ENCODE results near the gene HM13.

DNA sequence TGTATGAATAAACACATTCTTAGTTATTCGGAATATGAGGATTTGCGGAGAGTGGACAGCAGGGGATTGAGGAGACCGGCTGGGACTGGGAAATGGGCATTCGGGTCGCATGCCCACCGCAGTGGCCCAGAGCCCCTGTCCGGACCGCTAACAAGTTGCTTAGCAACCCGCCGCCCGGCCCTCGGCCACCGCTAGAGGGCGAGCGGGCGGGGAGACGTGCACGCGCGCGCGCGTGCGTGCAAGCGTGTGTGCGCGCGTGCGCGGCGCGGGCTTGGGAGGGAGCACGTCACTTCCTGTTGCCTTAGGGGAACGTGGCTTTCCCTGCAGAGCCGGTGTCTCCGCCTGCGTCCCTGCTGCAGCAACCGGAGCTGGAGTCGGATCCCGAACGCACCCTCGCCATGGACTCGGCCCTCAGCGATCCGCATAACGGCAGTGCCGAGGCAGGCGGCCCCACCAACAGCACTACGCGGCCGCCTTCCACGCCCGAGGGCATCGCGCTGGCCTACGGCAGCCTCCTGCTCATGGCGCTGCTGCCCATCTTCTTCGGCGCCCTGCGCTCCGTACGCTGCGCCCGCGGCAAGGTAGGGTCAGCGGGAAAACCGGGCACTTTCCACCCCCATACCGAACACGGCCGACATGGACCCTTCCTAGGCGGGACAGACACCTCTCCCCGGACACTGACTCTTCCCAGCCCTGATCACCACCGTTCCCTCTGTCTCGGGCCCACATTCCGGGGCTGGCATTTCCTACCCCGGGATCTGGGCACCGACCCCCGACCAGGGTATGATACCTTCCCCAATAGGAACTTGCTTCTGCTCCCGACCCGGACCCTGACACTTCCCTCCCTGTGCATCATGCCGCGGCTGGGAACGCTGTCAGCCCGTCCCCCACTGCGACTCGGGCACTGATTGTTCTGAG, at the start of gene HM13:
- peak in 1 of 4 donors; percentile 78 for TF ChIP-seq POLR2A (IDR thresholded peaks at IDR 0.05)
- TF ChIP-seq, protein P1, sequence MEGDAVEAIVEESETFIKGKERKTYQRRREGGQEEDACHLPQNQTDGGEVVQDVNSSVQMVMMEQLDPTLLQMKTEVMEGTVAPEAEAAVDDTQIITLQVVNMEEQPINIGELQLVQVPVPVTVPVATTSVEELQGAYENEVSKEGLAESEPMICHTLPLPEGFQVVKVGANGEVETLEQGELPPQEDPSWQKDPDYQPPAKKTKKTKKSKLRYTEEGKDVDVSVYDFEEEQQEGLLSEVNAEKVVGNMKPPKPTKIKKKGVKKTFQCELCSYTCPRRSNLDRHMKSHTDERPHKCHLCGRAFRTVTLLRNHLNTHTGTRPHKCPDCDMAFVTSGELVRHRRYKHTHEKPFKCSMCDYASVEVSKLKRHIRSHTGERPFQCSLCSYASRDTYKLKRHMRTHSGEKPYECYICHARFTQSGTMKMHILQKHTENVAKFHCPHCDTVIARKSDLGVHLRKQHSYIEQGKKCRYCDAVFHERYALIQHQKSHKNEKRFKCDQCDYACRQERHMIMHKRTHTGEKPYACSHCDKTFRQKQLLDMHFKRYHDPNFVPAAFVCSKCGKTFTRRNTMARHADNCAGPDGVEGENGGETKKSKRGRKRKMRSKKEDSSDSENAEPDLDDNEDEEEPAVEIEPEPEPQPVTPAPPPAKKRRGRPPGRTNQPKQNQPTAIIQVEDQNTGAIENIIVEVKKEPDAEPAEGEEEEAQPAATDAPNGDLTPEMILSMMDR (IDR thresholded peaks at IDR 0.05): peak in 5 of 7 experiments; percentile 73 to 98 (median 97)
- TF ChIP-seq EP300 (IDR thresholded peaks at IDR 0.05): no peak
- TF ChIP-seq POLR2AphosphoS5 (IDR thresholded peaks at IDR 0.05): peak; percentile 76 to 94 (median 93)

All from stomach (tissue), 4 donors.